Adrenal gland (tissue), 12 donors: ENCODE data around the gene GABRA6. TPM values are rescaled to one million over a fixed set of nuclear protein-coding genes. Genes with fewer than 3 reads are reported as not detected.

Experiments used
- DNase-seq, 7 donors: peaks; one replicate each; pipeline ENCODE4 v3.0.0-alpha.2; 2019 to 2020
- H3K27ac ChIP-seq, 5 donors: fragments of 200-600 bp; sonication (generic) in 4 of 5; 1 replicate in 3 of 5; 2 replicates in 2 of 5; pipeline versions ENCODE4 v1.5.1 to v1.8.0; 2016 to 2020; ENCODE audit warnings: mild to moderate bottlenecking in 1 of 5
- H3K27me3 ChIP-seq: fragments of 200-600 bp; 2 replicates; pipeline ENCODE4 v1.8.0; 2021
- H3K36me3 ChIP-seq, 2 donors: fragments of 200-600 bp; replicated peaks in 1 of 2; 1 replicate in 1 of 2; 2 replicates in 1 of 2; pipeline versions ENCODE4 v1.5.1 to v1.8.0; 2018 to 2022
- H3K4me1 ChIP-seq, 2 donors: fragments of 200-600 bp; replicated peaks in 1 of 2; 1 replicate in 1 of 2; 2 replicates in 1 of 2; pipeline versions ENCODE4 v1.5.1 to v1.8.0; 2018 to 2021
- H3K4me3 ChIP-seq, 4 donors: fragments of 200-600 bp; sonication (generic) in 3 of 4; one replicate each; pipeline ENCODE4 v1.5.1; 2016 to 2018
- H3K9me3 ChIP-seq, 3 donors: fragments of 200-600 bp; sonication (generic) in 1 of 3; replicated peaks in 1 of 3; 1 replicate in 2 of 3; 2 replicates in 1 of 3; pipeline versions ENCODE4 v1.5.1 to v1.8.0; 2016 to 2021
- CTCF ChIP-seq, 6 experiments: fragments of 450-650 bp in 4 of 6; fragments of 200-600 bp in 2 of 6; sonication (generic) in 1 of 6; IDR thresholded peaks; 1 replicate in 5 of 6; 2 replicates in 1 of 6; pipeline versions ENCODE4 v1.5.1 to v1.8.0; 2016 to 2021; ENCODE audit warnings: antibody characterized with exemption in 6 of 6, mild to moderate bottlenecking in 2 of 6, moderate library complexity in 1 of 6
- POLR2A ChIP-seq, 2 donors: fragments of 450-650 bp; IDR thresholded peaks; one replicate each; pipeline ENCODE4 v1.6.1; 2017; ENCODE audit warnings: antibody characterized with exemption in 2 of 2, mild to moderate bottlenecking in 2 of 2, moderate library complexity in 1 of 2
- WGBS, 4 donors: extraction: QIAGEN DNeasy Blood & Tissue Kit in 2 of 4; methylation state at CpG; one replicate each; pipeline versions ENCODE4 v1.1.5 to v1.1.7; 2013 to 2017; 5-methylcytosine and 5-hydroxymethylcytosine counted together
- intact Hi-C, 2 donors: fragments of 100-400 bp; cut with DNase I; formaldehyde crosslinking; loops; one replicate each; pipeline versions ENCODE4 v1.14.1 to v1.15.0; 2022 to 2023
- polyA plus RNA-seq, 3 donors: library from polyadenylated mRNA; stranded (reverse); fragments of 200-250 nt in 2 of 3; fragments of 350-450 nt in 1 of 3; fragmentation: Illumina TruSeq in 1 of 3; extraction: RNeasy Lipid Tissue Mini Kit (QIAGEN cat#74804) in 1 of 3; gene quantifications; one replicate each; pipeline ENCODE4 v1.2.3, GENCODE V29; 2013 to 2014
- total RNA-seq, 9 donors: library from RNA; depleted of rRNA in 4 of 9; stranded (reverse); fragments of >200 nt in 4 of 9; fragments of 120-200 nt in 1 of 9; fragmentation: NEBNext Ultra II Directional in 1 of 9; extraction: Animal tissue kit (Norgen Biotek cat#: 25700) in 1 of 9; gene quantifications; one replicate each; pipeline versions ENCODE4 v1.1.0 to v1.2.4, GENCODE V29; 2013 to 2023
- donor health status: healthy with polysubstance abuse.
- donor health status: Bipolar disorder and iron deficiency.
- donor health status: DM: yes; HTN: yes; CAD: no.
- donor health status: DM: no; HTN: no; CAD: no.
- donor health status: DM: no; HTN: no; CAD: no.
- donor health status: DM: yes; HTN: yes; CAD: no.

Gene GABRA6
- total and polyA plus RNA-seq, 12 donors: not detected

- no peak for TF ChIP-seq CTCF (IDR thresholded peaks at IDR 0.05)
- TF ChIP-seq POLR2A (IDR thresholded peaks at IDR 0.05): no peak
- Histone ChIP-seq H3K4me1 (no peaks in the 10 kb centered on the region), H3K4me3 (no peak overlapping the region), H3K36me3 (no peaks in the 10 kb centered on the region), H3K27ac (no peak overlapping the region), H3K27me3 (no peaks in the 10 kb centered on the region), H3K9me3 (no peaks in the 10 kb centered on the region)
- WGBS, 4 donors: 59 to 74% (median 61%) methylated on average over 2 of the region's 2 CpGs
- no peak for DNase-seq
- intact Hi-C loops: no loop called here
These were observed 27.5 kb downstream of the GABRA6 start for GRCh38 chr5:161713042-161713441.

- 93 to 100% (median 97%) methylated on average over 1 of the region's 1 CpG for WGBS, 4 donors
- Histone ChIP-seq H3K36me3 (no peaks in the 10 kb centered on the region), H3K4me1 (no peaks in the 10 kb centered on the region), H3K27me3 (no peaks in the 10 kb centered on the region), H3K27ac (no peak overlapping the region), H3K9me3 (no peaks in the 10 kb centered on the region), H3K4me3 (no peak overlapping the region)
- TF ChIP-seq CTCF (IDR thresholded peaks at IDR 0.05) (no peak), POLR2A (IDR thresholded peaks at IDR 0.05) (no peak)
- intact Hi-C loops: no loop called here
- no peak for DNase-seq
These were observed 33.6 kb downstream of the GABRA6 start for GRCh38 chr5:161719157-161719556.

DNA sequence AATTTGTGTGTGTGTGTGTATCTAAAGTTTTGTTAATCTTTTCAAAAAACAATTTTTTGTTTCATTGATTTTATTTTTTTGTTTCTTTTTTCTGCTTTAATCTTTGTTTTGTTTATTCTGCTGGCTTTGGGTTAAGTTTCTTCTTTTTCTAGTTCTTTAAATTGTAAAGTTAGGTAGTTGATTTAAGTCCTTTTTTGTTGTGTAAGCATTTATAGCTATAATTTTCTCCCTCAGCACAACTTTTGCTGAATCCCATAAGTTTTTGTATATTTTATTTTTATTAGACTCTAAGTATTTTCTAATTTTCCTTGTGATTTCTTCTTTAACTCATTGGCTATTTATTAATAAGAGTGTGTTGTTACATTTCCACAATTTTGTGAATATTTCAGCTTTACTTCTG lies 34.9 kb downstream of the GABRA6 start:
- no peak overlapping the region for H3K4me3 ChIP-seq
- DNase-seq: no peak
- no peaks in the 10 kb centered on the region for H3K9me3 ChIP-seq
- H3K4me1 ChIP-seq: no peaks in the 10 kb centered on the region
- no peak overlapping the region for H3K27ac ChIP-seq
- TF ChIP-seq CTCF (IDR thresholded peaks at IDR 0.05) (no peak), POLR2A (IDR thresholded peaks at IDR 0.05) (no peak)
- no peaks in the 10 kb centered on the region for H3K36me3 ChIP-seq
- no peaks in the 10 kb centered on the region for H3K27me3 ChIP-seq
- intact Hi-C loops: no loop called here

DNA sequence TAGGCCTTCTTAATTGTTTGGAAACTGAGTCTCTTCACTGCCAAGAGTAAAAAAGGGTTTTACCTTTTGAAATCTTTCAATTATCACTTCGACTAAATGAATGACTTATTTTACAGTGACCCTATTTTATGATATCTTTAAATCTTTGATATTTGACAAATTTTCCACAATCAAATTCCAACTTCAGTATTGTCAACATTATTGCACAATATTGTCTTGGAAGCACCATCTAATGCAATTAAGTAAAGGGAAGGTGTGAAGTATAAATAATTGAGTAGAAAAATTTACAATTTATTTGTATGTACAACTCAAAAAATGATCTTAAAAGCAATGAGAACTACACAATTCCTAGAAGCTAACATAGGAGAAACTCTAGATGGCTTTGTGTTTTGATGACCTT lies 49.2 kb downstream of the GABRA6 start:
- 56 to 74% (median 71%) methylated on average over 1 of the region's 1 CpG for WGBS, 4 donors
- intact Hi-C loops: no loop called here

More for the DNA sequence above, 49.2 kb downstream of the GABRA6 start:
- no peak for DNase-seq
- H3K4me1 ChIP-seq: no peaks in the 10 kb centered on the region
- no peaks in the 10 kb centered on the region for H3K27me3 ChIP-seq
- H3K4me3 ChIP-seq: no peak overlapping the region
- no peaks in the 10 kb centered on the region for H3K9me3 ChIP-seq
- no peak for TF ChIP-seq POLR2A (IDR thresholded peaks at IDR 0.05)
- TF ChIP-seq CTCF (IDR thresholded peaks at IDR 0.05): no peak
- no peak overlapping the region for H3K27ac ChIP-seq
- no peaks in the 10 kb centered on the region for H3K36me3 ChIP-seq
